ENCODE data around the gene ABCC3. TPM values are rescaled to one million over a fixed set of nuclear protein-coding genes. Genes with fewer than 3 reads are reported as not detected.

The ABCC3 gene
- total RNA-seq, 1 experiment from 2014 or later = 66.2 TPM

DNA sequence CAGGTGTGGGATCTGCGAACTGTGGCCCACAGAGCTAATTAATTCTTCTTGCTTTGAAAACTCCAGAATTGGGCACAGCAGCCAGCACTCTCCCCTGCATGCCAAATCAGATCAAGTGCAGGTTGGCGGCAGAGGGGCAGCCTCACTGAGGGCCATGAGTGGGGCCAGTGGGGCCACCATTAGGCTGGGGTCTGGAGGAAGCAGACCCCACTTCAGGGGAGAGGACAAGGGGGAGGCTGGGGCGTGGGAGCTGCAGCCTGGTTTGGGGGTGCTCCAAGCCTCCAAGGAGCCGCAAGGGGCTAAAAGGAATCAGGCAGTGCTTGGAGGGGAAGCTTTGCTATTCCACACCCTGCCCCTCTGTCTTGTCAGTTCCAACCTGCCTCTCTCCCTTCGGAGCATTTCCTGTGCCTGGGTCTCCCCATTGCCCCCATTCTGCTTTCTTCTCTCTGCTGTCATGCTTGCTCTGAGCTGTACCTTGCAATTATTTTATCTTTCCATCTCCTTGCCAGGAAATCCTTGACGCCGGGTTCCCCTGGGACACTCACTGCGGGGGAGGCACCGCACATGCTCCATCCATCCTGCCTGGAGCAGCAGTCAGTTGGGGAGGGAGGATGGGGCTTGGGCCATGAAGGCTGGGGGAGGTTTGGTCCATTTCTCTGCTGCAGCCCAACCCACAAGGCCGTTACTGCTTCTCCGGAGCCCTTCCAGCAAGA lies 3.3 kb upstream of the ABCC3 start:
- ChIA-PET CTCF (interaction anchor here (0.6 to 5.2 kb wide), 25 partner anchors 8 to 152 kb away, joined by 3 to 107 read pairs (median 5); no protein-coding TSS in a partner anchor), POLR2A (interaction anchor here (0.5 to 4.4 kb wide), 7 partner anchors 8 to 88 kb away, joined by 3 to 25 read pairs (median 4); partner anchors contain the start of gene LUC7L3), RAD21 (ENCODE audit: low non-redundant PET in 1 of 2, low total read pairs in 2 of 2, uncharacterized antibody in 2 of 2, unreplicated experiment in 2 of 2) (interaction anchor here (0.6 to 1.8 kb wide), 17 partner anchors 8 to 73 kb away, joined by 3 to 10 read pairs (median 5); no protein-coding TSS in a partner anchor)
- H3K27me3 ChIP-seq (ENCODE audit: insufficient read depth, low read length) = no peaks in the 10 kb centered on the region
- intact Hi-C loops (cut with micrococcal nuclease) = loop anchor here (10.0 kb wide), 1 partner anchor 233 kb away; the partner anchor contains the start of gene TOB1
- no peaks in the 10 kb centered on the region for H4K20me1 ChIP-seq (ENCODE audit: insufficient read depth)
- no peaks in the 10 kb centered on the region for H3K36me3 ChIP-seq (ENCODE audit: control insufficient read depth in 1 of 2, insufficient read depth in 2 of 2, low read length in 2 of 2)
- H3K9me2 ChIP-seq (ENCODE audit: insufficient read depth) = no peaks in the 10 kb centered on the region
- no peak overlapping the region for H3K4me3 ChIP-seq (replicated peaks in 1 of 2; ENCODE audit: low read depth in 1 of 2, low read length in 2 of 2)
- no peak overlapping the region for H3K9ac ChIP-seq (ENCODE audit: low read length)
- ATAC-seq (no peak), DNase-seq (ENCODE audit: low read depth, low spot score) (no peak)
- no peak for TF ChIP-seq SIN3A (IDR thresholded peaks at IDR 0.05; ENCODE audit: low read depth)
- peaks cover 34 to 73% of the 10 kb centered on the region in 2 experiments for H3K4me1 ChIP-seq (ENCODE audit: control insufficient read depth in 1 of 2, insufficient read depth in 2 of 2, low read length in 2 of 2)
- H3K4me2 ChIP-seq (ENCODE audit: low read length) = peak overlapping the region; percentile 24
- H3K79me2 ChIP-seq (ENCODE audit: insufficient read depth, low read length) = peaks cover 14% of the 10 kb centered on the region
- BruUV-seq (replicated peaks) = no TSS peak
- no peak overlapping the region for H2AFZ ChIP-seq (ENCODE audit: low read depth, low read length, poor library complexity, severe bottlenecking)
- no peak overlapping the region for H3K27ac ChIP-seq (ENCODE audit: low read depth, low read length)
- H3K9me3 ChIP-seq (ENCODE audit: control insufficient read depth in 1 of 2, insufficient read depth in 1 of 2, low read depth in 1 of 2, low read length in 2 of 2) = no peaks in the 10 kb centered on the region

GRCh38 chr17:50631908-50632571 lies 2.6 kb upstream of the ABCC3 start:
- intact Hi-C loops (cut with micrococcal nuclease) = loop anchor here (10.0 kb wide), 1 partner anchor 233 kb away; the partner anchor contains the start of gene TOB1
- CTCF ChIA-PET = interaction anchor here (1.5 to 5.2 kb wide), 6 partner anchors 9 to 81 kb away, joined by 5 to 107 read pairs (median 11); no protein-coding TSS in a partner anchor
- TF ChIP-seq CBX3 (IDR thresholded peaks at IDR 0.05; ENCODE audit: low read depth) (no peak), POLR2A (IDR thresholded peaks at IDR 0.05; ENCODE audit: borderline replicate concordance, extremely low read depth, insufficient read depth, insufficient read length) (no peak), EZH2 (IDR thresholded peaks at IDR 0.05) (no peak), JUND (IDR thresholded peaks at IDR 0.05) (no peak), ZFX (IDR thresholded peaks at IDR 0.05) (no peak), ZBTB33 (IDR thresholded peaks at IDR 0.05; ENCODE audit: extremely low read depth, insufficient replicate concordance, low read length) (no peak), FOSL1 (IDR thresholded peaks at IDR 0.05; ENCODE audit: low read depth) (no peak), SRF (IDR thresholded peaks at IDR 0.05; ENCODE audit: low read depth) (no peak), ELF1 (IDR thresholded peaks at IDR 0.05; ENCODE audit: borderline replicate concordance, low read depth) (no peak), SIN3A (IDR thresholded peaks at IDR 0.05; ENCODE audit: low read depth) (no peak), EZH2phosphoT487 (IDR thresholded peaks at IDR 0.05; ENCODE audit: borderline replicate concordance) (no peak), SP1 (IDR thresholded peaks at IDR 0.05; ENCODE audit: low read depth) (no peak)
- TF ChIP-seq, protein P1, sequence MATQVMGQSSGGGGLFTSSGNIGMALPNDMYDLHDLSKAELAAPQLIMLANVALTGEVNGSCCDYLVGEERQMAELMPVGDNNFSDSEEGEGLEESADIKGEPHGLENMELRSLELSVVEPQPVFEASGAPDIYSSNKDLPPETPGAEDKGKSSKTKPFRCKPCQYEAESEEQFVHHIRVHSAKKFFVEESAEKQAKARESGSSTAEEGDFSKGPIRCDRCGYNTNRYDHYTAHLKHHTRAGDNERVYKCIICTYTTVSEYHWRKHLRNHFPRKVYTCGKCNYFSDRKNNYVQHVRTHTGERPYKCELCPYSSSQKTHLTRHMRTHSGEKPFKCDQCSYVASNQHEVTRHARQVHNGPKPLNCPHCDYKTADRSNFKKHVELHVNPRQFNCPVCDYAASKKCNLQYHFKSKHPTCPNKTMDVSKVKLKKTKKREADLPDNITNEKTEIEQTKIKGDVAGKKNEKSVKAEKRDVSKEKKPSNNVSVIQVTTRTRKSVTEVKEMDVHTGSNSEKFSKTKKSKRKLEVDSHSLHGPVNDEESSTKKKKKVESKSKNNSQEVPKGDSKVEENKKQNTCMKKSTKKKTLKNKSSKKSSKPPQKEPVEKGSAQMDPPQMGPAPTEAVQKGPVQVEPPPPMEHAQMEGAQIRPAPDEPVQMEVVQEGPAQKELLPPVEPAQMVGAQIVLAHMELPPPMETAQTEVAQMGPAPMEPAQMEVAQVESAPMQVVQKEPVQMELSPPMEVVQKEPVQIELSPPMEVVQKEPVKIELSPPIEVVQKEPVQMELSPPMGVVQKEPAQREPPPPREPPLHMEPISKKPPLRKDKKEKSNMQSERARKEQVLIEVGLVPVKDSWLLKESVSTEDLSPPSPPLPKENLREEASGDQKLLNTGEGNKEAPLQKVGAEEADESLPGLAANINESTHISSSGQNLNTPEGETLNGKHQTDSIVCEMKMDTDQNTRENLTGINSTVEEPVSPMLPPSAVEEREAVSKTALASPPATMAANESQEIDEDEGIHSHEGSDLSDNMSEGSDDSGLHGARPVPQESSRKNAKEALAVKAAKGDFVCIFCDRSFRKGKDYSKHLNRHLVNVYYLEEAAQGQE (IDR thresholded peaks at IDR 0.05; ENCODE audit: low read depth) = no peak

More at GRCh38 chr17:50631908-50632571, 2.6 kb upstream of the ABCC3 start:
- Histone ChIP-seq H3K9me2 (ENCODE audit: insufficient read depth) (no peaks in the 10 kb centered on the region), H3K4me1 (ENCODE audit: control insufficient read depth in 1 of 2, insufficient read depth in 2 of 2, low read length in 2 of 2) (peaks cover 41 to 77% of the 10 kb centered on the region in 2 experiments), H3K27me3 (ENCODE audit: insufficient read depth, low read length) (no peaks in the 10 kb centered on the region), H3K4me2 (ENCODE audit: low read length) (peak overlapping the region; percentile 5; the same call in 1 of the 2 replicates), H3K4me3 (replicated peaks in 1 of 2; ENCODE audit: low read depth in 1 of 2, low read length in 2 of 2) (no peak overlapping the region), H3K9me3 (ENCODE audit: control insufficient read depth in 1 of 2, insufficient read depth in 1 of 2, low read depth in 1 of 2, low read length in 2 of 2) (no peaks in the 10 kb centered on the region), H3K36me3 (ENCODE audit: control insufficient read depth in 1 of 2, insufficient read depth in 2 of 2, low read length in 2 of 2) (no peaks in the 10 kb centered on the region), H3K27ac (ENCODE audit: low read depth, low read length) (no peak overlapping the region), H3K79me2 (ENCODE audit: insufficient read depth, low read length) (peaks cover 21% of the 10 kb centered on the region), H4K20me1 (ENCODE audit: insufficient read depth) (no peaks in the 10 kb centered on the region), H2AFZ (ENCODE audit: low read depth, low read length, poor library complexity, severe bottlenecking) (no peak overlapping the region), H3K9ac (ENCODE audit: low read length) (no peak overlapping the region)
- no TSS peak for BruUV-seq (replicated peaks)
- ChIA-PET RAD21 (ENCODE audit: low non-redundant PET in 1 of 2, low total read pairs in 2 of 2, uncharacterized antibody in 2 of 2, unreplicated experiment in 2 of 2) (interaction anchor here in 1 of 2 experiments (0.6 to 1.7 kb wide), 2 partner anchors 49 to 73 kb away, joined by 5 to 7 read pairs; no protein-coding TSS in a partner anchor), POLR2A (no interaction called here)
- DNase-seq (ENCODE audit: low read depth, low spot score) (no peak), ATAC-seq (no peak)
